Right lobe of liver (tissue), 4 donors: ENCODE results near the gene GNMT.

Experiments used
- POLR2A ChIP-seq: fragments of 450-650 bp; IDR thresholded peaks from one replicate; pipeline ENCODE4 v1.6.1; 2017; ENCODE audit warnings: antibody characterized with exemption, mild to moderate bottlenecking
- TF ChIP-seq, protein P1 (sequence below), 4 donors: fragments of 200-600 bp in 3 of 4; fragments of 450-650 bp in 1 of 4; IDR thresholded peaks; one replicate each; pipeline versions ENCODE4 v1.5.1 to v1.8.0; 2016 to 2022; ENCODE audit warnings: antibody characterized with exemption in 4 of 4, mild to moderate bottlenecking in 2 of 4
- donor health status: DM: no; HTN: no; CAD: no.
- donor health status: DM: no; HTN: no; CAD: no.
- donor health status: DM: no; HTN: yes; CAD: no.

DNA sequence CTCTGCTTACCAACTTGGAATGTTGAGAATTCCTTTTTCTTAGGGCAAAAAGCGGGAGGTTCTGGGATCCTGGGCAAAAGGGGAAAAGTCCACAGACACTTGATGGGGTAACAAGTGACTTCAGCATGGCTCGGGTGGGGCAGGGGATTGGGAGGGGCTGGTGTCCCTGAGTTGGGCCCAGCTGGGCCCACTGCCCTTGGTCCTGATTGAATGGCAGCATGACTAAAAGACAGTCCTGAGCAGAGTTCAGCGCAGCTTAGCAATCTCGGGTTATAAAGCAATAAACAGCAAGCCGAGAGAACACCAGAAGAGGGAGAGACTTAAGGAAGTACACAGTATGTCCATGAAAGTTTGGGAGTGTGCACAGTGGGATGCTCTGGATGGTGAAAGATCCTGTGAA, 29.4 kb downstream of the GNMT start:
- TF ChIP-seq, protein P1, sequence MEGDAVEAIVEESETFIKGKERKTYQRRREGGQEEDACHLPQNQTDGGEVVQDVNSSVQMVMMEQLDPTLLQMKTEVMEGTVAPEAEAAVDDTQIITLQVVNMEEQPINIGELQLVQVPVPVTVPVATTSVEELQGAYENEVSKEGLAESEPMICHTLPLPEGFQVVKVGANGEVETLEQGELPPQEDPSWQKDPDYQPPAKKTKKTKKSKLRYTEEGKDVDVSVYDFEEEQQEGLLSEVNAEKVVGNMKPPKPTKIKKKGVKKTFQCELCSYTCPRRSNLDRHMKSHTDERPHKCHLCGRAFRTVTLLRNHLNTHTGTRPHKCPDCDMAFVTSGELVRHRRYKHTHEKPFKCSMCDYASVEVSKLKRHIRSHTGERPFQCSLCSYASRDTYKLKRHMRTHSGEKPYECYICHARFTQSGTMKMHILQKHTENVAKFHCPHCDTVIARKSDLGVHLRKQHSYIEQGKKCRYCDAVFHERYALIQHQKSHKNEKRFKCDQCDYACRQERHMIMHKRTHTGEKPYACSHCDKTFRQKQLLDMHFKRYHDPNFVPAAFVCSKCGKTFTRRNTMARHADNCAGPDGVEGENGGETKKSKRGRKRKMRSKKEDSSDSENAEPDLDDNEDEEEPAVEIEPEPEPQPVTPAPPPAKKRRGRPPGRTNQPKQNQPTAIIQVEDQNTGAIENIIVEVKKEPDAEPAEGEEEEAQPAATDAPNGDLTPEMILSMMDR (IDR thresholded peaks at IDR 0.05) = no peak
- TF ChIP-seq POLR2A = no peak
